IgD-negative memory B cell (primary cell): ENCODE data around the gene PCGF1. TPM values are rescaled to one million over a fixed set of nuclear protein-coding genes. Genes with fewer than 3 reads are reported as not detected.

ENCODE experiments used
- H3K27ac Mint-ChIP-seq, 3 donors: one replicate each; pipeline ENCODE4 v1.8.0; 2020 to 2022; ENCODE audit warnings: mild to moderate bottlenecking in 3 of 3, mixed read lengths in 3 of 3, moderate library complexity in 1 of 3
- H3K27me3 Mint-ChIP-seq: one replicate; pipeline ENCODE4 v1.8.0; 2021; ENCODE audit warnings: mixed read lengths
- H3K36me3 Mint-ChIP-seq: one replicate; pipeline ENCODE4 v1.8.0; 2020; ENCODE audit warnings: mild to moderate bottlenecking, mixed read lengths
- H3K4me1 Mint-ChIP-seq, 3 donors: one replicate each; pipeline ENCODE4 v1.8.0; 2020 to 2022; ENCODE audit warnings: mixed read lengths in 3 of 3, mild to moderate bottlenecking in 1 of 3
- H3K4me3 Mint-ChIP-seq, 4 donors: one replicate each; pipeline ENCODE4 v1.8.0; 2020 to 2022; ENCODE audit warnings: mild to moderate bottlenecking in 4 of 4, mixed read lengths in 4 of 4, moderate library complexity in 3 of 4
- H3K9me3 Mint-ChIP-seq, 3 donors: one replicate each; pipeline ENCODE4 v1.8.0; 2020 to 2021; ENCODE audit warnings: mixed read lengths in 3 of 3, mild to moderate bottlenecking in 1 of 3
- polyA plus RNA-seq: library from polyadenylated mRNA; unstranded; fragments of 300-500 nt; fragmentation: Illumina TruSeq; gene quantifications from one replicate; pipeline ENCODE4 v1.2.3, GENCODE V29; 2021

PCGF1 gene
- polyA plus RNA-seq, 1 donor from 2014 or later = 14.7 TPM

GRCh38 chr2:74502147-74502719, 5.3 kb downstream of the PCGF1 start:
- Mint-ChIP-seq H3K9me3 (peaks cover 0 to under 1% (median 0%) of the 10 kb centered on the region in 3 donors), H3K4me1 (peaks cover 30 to 31% (median 30%) of the 10 kb centered on the region in 3 donors), H3K27ac (peak overlapping the region in 2 of 3 donors; percentile 90 to 95), H3K4me3 (peak overlapping the region; percentile 72 to 88 (median 84)), H3K36me3 (peaks cover 13% of the 10 kb centered on the region), H3K27me3 (peaks cover 52% of the 10 kb centered on the region)

DNA sequence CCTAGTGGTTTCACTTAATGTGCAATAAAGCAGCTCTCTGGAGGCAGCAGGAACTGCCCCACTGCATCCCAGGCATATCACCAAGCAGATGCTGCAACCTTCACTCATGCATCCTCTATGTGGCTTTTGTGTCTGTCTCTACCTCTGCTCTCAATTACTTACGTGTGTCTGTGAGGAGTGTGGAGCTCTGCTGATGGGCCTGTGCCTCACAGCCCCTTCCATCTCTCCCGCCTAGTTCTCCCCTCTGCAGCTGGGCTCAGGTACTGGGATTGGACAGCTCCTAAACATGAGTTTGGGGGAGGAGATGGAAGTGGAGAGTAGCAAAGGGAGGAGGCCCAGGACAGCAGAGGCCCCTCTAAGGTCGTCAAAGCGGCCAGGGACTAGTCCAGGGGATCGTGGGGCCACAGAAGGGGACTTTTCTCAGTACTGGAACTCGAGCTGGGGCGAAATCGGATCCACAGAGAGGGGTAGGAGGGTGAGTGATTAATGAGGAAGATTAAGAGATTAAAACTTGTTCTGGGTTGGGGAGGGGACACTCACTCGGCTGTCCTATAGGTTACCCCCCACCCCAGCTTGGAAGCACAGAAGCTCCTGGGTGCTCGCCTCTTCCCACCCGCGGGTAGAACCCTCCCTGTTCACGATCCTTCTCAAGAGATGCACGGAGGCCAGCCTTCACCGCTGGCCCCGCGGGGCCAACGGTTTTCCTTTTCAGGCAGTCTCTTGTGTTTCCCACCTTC, 6.0 kb downstream of the PCGF1 start:
- Mint-ChIP-seq H3K27ac (peak overlapping the region in 2 of 3 donors; percentile 72 to 90), H3K36me3 (peaks cover 12% of the 10 kb centered on the region), H3K4me3 (peak overlapping the region in 3 of 4 donors; percentile 70 to 88 (median 86)), H3K4me1 (peaks cover 23 to 25% (median 24%) of the 10 kb centered on the region in 3 donors), H3K27me3 (peaks cover 51% of the 10 kb centered on the region), H3K9me3 (no peaks in the 10 kb centered on the region)

DNA sequence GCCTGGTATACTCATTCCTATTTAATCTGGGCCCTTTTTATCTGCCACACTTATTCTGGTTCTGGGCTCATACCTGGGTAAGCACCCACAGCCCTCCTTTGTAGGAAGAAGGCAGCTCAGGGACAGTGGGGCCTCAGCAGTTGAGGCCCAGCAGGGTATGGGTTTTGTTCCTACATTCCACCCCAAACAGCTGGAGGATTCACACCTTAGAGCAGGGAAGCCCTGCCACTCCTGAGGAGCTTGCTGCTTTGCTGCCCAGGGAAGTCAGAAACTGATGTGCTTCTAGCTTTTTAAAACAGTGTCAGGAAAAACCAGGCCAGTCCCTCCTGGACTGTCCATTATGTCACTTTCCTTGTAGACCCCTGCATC, 6.9 kb downstream of the PCGF1 start:
- H3K9me3 Mint-ChIP-seq = no peaks in the 10 kb centered on the region
- H3K36me3 Mint-ChIP-seq = peaks cover 11% of the 10 kb centered on the region
- H3K27ac Mint-ChIP-seq = peak overlapping the region in 1 of 3 donors; percentile 90
- H3K4me3 Mint-ChIP-seq = peak overlapping the region in 2 of 4 donors; percentile 33 to 86
- peaks cover 51% of the 10 kb centered on the region for H3K27me3 Mint-ChIP-seq
- H3K4me1 Mint-ChIP-seq = peaks cover 22 to 24% (median 23%) of the 10 kb centered on the region in 3 donors

DNA sequence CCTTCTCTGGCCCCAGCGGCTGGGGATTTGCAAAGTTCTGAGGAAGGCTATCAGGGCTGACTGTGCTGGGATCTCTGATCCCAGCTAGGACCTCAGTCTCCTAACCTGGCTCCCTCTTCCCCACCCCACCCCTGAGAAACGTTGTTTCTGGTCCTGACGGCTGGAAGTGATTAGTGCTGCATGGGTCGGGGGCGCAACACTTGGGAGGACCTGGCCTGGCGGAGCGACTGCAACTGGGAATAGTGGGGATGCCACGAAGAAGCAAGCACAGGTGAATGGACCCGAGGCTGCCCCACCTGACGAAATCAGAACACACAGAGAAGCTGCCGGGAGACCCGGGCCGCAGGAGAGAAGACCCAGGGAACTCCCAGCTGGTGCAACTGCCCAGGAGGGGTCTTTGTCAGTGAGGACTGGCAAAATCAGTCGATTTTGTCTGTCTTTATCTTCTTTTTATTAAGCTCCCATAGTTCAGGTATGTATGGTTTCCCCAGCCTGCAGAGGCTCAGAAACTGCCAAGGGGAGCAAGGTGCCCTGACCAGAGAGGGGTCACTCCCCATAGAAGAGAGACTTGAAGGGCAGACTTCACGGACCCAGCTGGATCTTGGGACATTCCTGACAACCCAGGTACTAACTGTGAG, 7.4 kb downstream of the PCGF1 start:
- Mint-ChIP-seq H3K27me3 (peaks cover 51% of the 10 kb centered on the region), H3K4me1 (peaks cover 22 to 24% (median 23%) of the 10 kb centered on the region in 3 donors), H3K27ac (peak overlapping the region in 2 of 3 donors; percentile 53 to 90), H3K36me3 (peaks cover 8% of the 10 kb centered on the region), H3K4me3 (peak overlapping the region; percentile 25 to 86 (median 46)), H3K9me3 (no peaks in the 10 kb centered on the region)

DNA sequence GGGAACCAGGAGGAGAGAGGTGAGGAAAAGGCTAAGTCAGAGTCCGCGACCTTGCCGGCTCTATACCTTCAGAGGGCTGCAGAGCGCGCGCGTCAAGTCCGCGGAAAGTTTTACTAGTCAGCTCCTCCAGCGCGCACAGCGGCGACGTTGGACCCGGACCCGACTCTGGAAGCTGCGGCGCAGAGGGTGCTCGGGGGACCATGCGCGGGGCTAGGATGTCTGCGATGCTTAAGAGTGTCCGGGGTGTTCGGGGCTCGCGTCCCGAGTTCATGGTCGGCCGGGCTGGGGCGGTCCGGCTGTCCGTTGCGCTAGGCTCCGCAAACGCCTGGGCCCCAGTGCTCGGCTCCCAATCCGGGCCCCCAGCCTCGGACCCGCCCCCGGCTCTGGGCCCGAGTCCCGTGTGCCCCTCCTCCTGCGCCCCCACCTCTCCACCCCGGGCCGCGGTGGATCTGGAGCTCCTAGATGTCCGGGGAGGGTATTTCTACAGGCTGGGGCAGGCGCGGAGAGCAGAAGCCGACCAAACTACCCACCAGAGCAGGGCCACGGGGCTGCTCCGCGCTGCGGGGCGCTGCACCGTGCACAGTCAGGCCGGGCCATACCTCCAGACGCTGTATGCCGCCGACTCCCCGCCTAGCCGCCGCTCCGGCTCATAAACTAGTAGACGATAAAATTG, 8.1 kb downstream of the PCGF1 start, which contains the start of gene LBX2:
TSS of gene LBX2 (minus strand) at position 337 of the 673 bp plus-strand sequence. CDS start at position 271, 66 bp downstream.
- Mint-ChIP-seq H3K27me3 (peaks cover 48% of the 10 kb centered on the region), H3K27ac (peak within 1 kb of the TSS; percentile 79 to 90 (median 86)), H3K36me3 (peaks cover 1% of the 10 kb centered on the region), H3K4me3 (peak within 1 kb of the TSS; percentile 86 to 94 (median 91)), H3K9me3 (no peaks in the 10 kb centered on the region), H3K4me1 (peaks cover 16 to 24% (median 23%) of the 10 kb centered on the region in 3 donors)

DNA sequence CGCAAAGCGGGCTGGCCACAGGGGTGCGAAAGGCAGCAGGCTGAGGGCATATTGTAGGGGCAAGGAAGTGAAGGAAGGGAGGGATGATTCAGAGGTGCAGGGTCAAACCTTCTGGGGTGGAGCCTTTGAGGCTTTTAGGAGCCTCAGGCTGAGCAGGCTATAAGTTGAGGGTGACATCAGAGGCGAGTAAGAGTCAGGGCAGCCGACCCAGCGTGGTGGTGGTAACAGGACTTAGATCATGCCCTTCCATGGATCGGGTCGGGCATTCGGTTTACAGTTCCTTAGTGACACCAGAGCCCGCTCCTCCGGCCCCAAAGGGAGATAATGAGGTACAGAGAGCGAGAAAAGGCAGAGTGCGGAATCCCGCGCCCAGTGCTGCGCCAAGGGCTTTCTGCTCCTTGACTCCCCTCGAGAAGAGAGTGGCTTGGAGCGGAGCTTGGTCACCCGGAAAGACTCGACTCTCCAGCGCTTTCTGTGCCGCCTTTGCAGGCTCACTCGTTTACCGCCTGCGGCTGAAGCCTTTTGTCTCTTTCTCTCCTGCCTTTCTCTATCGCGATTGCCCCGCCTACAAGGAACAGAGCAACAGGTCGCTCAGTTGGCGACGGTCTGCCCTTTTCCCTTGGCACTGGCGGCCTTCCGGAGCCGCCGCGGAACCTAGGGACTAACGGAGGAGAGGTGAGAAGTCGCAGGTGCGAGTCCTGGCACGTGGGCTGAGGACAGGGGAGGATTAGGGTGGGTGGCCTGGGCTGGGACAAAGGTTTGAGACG, 8.8 kb downstream of the PCGF1 start:
- H3K27me3 Mint-ChIP-seq = peaks cover 42% of the 10 kb centered on the region
- H3K9me3 Mint-ChIP-seq = no peaks in the 10 kb centered on the region
- H3K4me1 Mint-ChIP-seq = peaks cover 12 to 20% (median 19%) of the 10 kb centered on the region in 3 donors
- no peaks in the 10 kb centered on the region for H3K36me3 Mint-ChIP-seq
- peak overlapping the region; percentile 41 to 86 (median 79) for H3K27ac Mint-ChIP-seq
- peak overlapping the region; percentile 67 to 94 (median 91) for H3K4me3 Mint-ChIP-seq

- H3K9me3 Mint-ChIP-seq = no peaks in the 10 kb centered on the region
- H3K27ac Mint-ChIP-seq = peak overlapping the region in 2 of 3 donors; percentile 41 to 86
- peaks cover 12 to 17% (median 15%) of the 10 kb centered on the region in 3 donors for H3K4me1 Mint-ChIP-seq
- peak overlapping the region; percentile 67 to 94 (median 91) for H3K4me3 Mint-ChIP-seq
- no peaks in the 10 kb centered on the region for H3K36me3 Mint-ChIP-seq
- peaks cover 35% of the 10 kb centered on the region for H3K27me3 Mint-ChIP-seq
These were observed 9.6 kb downstream of the PCGF1 start for GRCh38 chr2:74497777-74498499.

DNA sequence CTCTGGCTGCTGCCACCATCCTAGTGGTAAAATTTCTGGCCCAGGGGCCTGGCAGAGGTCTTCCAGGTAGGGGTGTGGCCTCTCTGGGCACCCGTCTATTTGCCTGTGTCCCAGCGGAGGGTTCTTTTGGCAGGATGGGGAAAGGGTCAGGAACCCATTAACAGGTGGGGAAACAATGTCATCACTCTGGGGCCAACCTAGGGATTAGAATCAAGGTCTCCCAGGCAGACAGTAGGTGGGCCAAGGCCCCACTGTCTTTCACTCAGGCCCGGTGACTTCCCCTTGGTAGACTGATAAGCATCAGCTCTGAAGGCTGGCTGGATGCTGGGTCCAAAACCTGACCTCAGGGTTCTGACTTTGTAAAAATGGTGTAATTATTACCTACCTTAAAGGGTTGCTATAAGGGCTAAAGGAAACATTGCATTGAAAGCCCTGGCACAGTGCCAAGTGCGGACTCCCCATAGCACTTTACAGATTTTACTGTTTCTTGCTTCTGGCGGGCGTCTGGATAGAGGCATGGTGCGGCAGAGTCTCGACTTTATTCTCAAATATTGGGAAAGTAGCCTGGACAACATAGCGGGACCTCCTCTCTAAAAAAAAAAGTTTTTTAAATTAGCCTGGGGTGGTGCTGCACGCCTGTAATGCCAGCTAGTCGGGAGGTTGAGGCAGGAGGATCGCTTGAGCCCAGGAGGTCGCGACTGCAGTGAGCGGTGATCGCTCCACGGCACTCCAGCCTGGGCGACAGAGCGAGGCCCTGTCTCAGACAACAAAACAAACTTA, 10.3 kb downstream of the PCGF1 start:
- Mint-ChIP-seq H3K4me3 (peak overlapping the region in 3 of 4 donors; percentile 9 to 89 (median 48)), H3K9me3 (no peaks in the 10 kb centered on the region), H3K4me1 (peaks cover 10 to 17% (median 12%) of the 10 kb centered on the region in 3 donors), H3K27ac (no peak overlapping the region), H3K36me3 (no peaks in the 10 kb centered on the region), H3K27me3 (peaks cover 28% of the 10 kb centered on the region)

DNA sequence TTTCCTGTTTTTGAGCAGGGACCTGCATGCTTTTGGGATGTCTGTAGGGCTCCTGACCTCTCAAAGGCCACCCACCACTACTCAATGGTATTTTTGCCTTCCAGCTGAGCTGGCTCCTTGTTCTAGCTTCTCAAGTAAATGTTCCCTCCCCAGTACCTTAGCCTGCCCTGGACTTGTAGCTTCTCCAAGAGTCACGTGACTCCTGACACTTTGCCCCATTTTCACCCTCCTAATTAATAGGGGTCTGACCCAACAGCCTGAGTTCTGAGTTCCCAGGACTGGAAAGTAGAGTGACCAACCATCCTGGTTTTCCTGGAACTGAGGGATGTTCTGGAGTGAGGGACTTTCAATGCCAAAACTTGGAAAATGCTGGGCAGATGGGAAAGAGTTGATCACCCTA, 12.1 kb downstream of the PCGF1 start:
- H3K27ac Mint-ChIP-seq = peak overlapping the region in 1 of 3 donors; percentile 81

DNA sequence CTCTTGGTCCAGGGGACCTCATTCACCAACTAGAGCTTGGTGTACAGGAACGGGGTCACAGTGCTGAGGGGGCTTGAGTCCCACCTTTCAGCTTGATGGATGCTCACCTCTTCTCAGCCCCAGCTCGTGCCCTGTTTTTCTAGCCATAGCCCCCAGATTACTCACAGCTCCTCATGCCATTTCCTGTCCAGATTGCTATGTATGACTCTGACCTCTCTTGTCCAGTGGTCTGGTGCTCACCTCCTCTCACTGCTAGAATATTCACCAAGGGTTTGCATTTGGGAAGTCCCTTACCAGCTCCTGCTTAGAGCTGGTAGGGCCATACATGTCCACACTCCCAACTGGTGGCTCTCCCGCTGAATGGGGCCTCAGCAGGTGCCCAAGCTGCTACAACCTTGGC, 13.9 kb downstream of the PCGF1 start:
- H3K27ac Mint-ChIP-seq = no peak overlapping the region
- peaks cover 9% of the 10 kb centered on the region for H3K27me3 Mint-ChIP-seq
- peak overlapping the region in 1 of 4 donors; percentile 20 for H3K4me3 Mint-ChIP-seq
- peaks cover 3 to 6% (median 5%) of the 10 kb centered on the region in 3 donors for H3K4me1 Mint-ChIP-seq
- no peaks in the 10 kb centered on the region for H3K9me3 Mint-ChIP-seq
- H3K36me3 Mint-ChIP-seq = peaks cover 8% of the 10 kb centered on the region

More for the DNA sequence above, 12.1 kb downstream of the PCGF1 start:
- Mint-ChIP-seq H3K4me1 (peaks cover 8 to 14% (median 12%) of the 10 kb centered on the region in 3 donors), H3K36me3 (peaks cover 4% of the 10 kb centered on the region), H3K27me3 (peaks cover 22% of the 10 kb centered on the region), H3K4me3 (no peak overlapping the region), H3K9me3 (no peaks in the 10 kb centered on the region)

- H3K36me3 Mint-ChIP-seq = peaks cover 8% of the 10 kb centered on the region
- H3K4me3 Mint-ChIP-seq = no peak overlapping the region
- no peaks in the 10 kb centered on the region for H3K27me3 Mint-ChIP-seq
- H3K4me1 Mint-ChIP-seq = peaks cover 0 to 1% (median 0%) of the 10 kb centered on the region in 3 donors
- H3K27ac Mint-ChIP-seq = peak overlapping the region in 1 of 3 donors; percentile 43
- H3K9me3 Mint-ChIP-seq = no peaks in the 10 kb centered on the region
These were observed 15.6 kb downstream of the PCGF1 start for GRCh38 chr2:74491648-74492544.

DNA sequence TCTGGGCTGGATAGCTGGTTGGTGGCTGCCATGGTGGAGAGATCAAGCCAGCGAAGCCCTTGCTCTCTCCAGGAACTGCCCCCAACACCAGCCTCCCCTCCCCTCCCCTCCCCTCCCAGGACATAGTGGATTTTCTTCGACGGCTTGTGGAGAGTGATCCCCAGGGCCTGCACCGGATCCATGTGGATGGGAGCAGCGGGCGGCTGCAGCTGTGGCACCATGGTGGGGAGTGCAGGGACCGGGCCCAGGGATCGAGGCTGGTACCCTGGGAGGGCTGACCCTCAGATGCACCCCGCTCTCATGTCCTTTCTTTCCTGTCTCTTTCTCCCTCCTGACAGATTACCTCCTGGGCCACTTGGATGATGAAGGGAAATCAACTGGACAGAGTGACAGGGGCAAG, 17.6 kb downstream of the PCGF1 start:
- peaks cover 10% of the 10 kb centered on the region for H3K36me3 Mint-ChIP-seq
- H3K4me3 Mint-ChIP-seq = no peak overlapping the region
- no peaks in the 10 kb centered on the region for H3K27me3 Mint-ChIP-seq
- no peak overlapping the region for H3K27ac Mint-ChIP-seq
- H3K9me3 Mint-ChIP-seq = no peaks in the 10 kb centered on the region
- peaks cover 0 to 5% (median 4%) of the 10 kb centered on the region in 3 donors for H3K4me1 Mint-ChIP-seq
